ENCODE measurements around the gene FOXP1.
"Not testable (repeated sequence)": the region's sequence is repeated elsewhere in the genome, so short reads cannot be mapped to it uniquely, and the experiment has no call there.

The FOXP1 gene

DNA sequence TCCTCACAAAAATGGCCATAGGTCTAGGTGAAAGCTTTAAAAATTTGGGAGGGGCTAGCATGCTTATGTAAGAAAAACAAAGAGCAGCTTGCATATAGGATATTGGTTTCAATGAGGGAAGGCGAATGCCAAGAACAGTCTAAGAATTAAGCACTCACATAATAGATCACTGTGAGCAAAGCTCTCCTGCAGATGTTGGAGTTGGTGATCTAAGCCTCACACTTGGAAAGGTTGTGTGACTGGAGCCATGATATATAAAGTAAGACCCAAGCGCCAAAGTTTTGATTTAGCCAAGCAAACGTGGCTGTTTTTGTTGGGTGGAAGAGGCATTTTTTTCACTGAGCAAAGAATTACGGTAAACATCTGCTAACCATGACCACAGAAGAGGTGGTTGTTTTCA, 237.5 kb downstream of the FOXP1 start:
- no peak overlapping the region for H3K9ac ChIP-seq (ENCODE audit: low read depth, low read length)
- H3K27me3 ChIP-seq (ENCODE audit: control insufficient read depth, insufficient read depth, low read length), result no peaks in the 10 kb centered on the region
- no peaks in the 10 kb centered on the region for H3K36me3 ChIP-seq (ENCODE audit: control insufficient read depth, insufficient read depth, low read length)
- no peak overlapping the region for H3K4me3 ChIP-seq (ENCODE audit: low read depth, low read length)
- no peaks in the 10 kb centered on the region for H3K4me1 ChIP-seq (ENCODE audit: control insufficient read depth, insufficient read depth, low read length)
- H3K9me3 ChIP-seq (ENCODE audit: control insufficient read depth, insufficient read depth, low read length), result no peaks in the 10 kb centered on the region

DNA sequence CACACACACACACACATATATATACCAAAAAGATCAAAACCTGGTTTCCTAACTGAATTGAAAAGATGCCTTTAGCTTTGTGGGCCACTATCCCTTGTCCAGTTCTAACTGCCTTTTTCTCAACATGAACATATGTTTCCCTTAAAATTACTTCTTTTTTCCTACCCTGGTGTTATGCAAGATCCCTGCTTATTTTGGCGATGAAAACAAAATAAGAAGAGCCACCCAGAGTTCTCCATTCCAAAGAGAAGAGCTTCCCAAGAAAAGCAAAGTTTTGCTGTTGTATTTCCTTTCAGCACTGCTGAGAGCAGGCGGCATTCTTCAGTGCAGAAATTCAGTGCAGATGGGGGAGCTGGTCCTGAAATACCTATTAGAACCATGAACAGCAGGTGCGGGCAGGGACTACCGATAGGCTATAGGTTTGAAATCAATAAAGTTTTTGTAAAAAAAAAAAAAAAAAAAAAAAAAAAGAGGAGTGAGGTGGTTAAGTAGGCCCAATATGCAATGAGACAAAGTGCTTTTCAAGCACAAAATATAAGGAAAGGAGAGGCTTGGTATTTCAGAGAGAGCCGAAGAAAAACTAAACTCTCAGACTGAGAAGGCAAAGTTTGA, 238.0 kb downstream of the FOXP1 start:
- Histone ChIP-seq H3K4me1 (ENCODE audit: control insufficient read depth, insufficient read depth, low read length) (no peaks in the 10 kb centered on the region), H3K9ac (ENCODE audit: low read depth, low read length) (no peak overlapping the region), H3K36me3 (ENCODE audit: control insufficient read depth, insufficient read depth, low read length) (no peaks in the 10 kb centered on the region), H3K9me3 (ENCODE audit: control insufficient read depth, insufficient read depth, low read length) (no peaks in the 10 kb centered on the region), H3K4me3 (ENCODE audit: low read depth, low read length) (no peak overlapping the region), H3K27me3 (ENCODE audit: control insufficient read depth, insufficient read depth, low read length) (no peaks in the 10 kb centered on the region)

DNA sequence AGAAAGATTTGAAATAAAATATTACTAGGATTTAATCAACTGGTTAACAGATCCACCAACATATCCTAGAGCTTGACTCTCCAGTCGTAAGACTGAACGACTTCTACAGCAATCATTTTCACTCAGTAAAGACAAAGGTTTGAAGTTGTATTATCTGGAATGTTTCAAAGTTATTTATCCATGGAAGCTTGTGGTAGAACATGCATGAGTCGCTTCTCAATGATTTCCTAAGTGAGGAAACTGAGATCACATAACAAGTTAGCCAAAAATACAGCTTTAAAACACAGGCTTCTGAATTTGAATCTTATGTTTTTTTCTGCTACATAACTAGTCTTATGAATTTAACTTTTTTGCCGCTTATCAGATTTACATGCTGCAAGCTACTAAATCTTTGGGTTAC, 241.8 kb downstream of the FOXP1 start:
- Histone ChIP-seq H3K9ac (ENCODE audit: low read depth, low read length) (no peak overlapping the region), H3K4me1 (ENCODE audit: control insufficient read depth, insufficient read depth, low read length) (no peaks in the 10 kb centered on the region), H3K36me3 (ENCODE audit: control insufficient read depth, insufficient read depth, low read length) (no peaks in the 10 kb centered on the region), H3K4me3 (ENCODE audit: low read depth, low read length) (no peak overlapping the region), H3K9me3 (ENCODE audit: control insufficient read depth, insufficient read depth, low read length) (no peaks in the 10 kb centered on the region), H3K27me3 (ENCODE audit: control insufficient read depth, insufficient read depth, low read length) (no peaks in the 10 kb centered on the region)

DNA sequence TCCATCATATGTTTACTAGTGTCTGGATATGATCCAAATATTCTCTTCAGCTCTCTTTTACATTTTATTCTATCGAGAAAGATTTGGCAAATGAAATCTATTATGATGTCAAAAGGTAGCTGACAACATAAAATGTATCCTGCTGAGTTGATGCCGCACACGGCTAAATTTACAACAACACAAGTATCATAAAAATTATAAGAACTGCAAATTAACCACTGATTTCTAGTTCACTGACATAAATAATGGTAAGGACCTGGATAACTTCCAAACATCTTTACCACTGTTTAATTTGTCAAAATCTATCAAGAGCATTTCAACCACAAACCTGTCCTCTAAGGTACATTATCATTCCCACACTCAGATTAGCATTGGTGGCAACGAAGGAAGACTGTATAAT, 244.5 kb downstream of the FOXP1 start:
- Histone ChIP-seq H3K4me3 (ENCODE audit: low read depth, low read length) (no peak overlapping the region), H3K27me3 (ENCODE audit: control insufficient read depth, insufficient read depth, low read length) (no peaks in the 10 kb centered on the region), H3K9me3 (ENCODE audit: control insufficient read depth, insufficient read depth, low read length) (no peaks in the 10 kb centered on the region), H3K9ac (ENCODE audit: low read depth, low read length) (no peak overlapping the region), H3K36me3 (ENCODE audit: control insufficient read depth, insufficient read depth, low read length) (no peaks in the 10 kb centered on the region), H3K4me1 (ENCODE audit: control insufficient read depth, insufficient read depth, low read length) (no peaks in the 10 kb centered on the region)

- H3K4me1 ChIP-seq (ENCODE audit: control insufficient read depth, insufficient read depth, low read length), result no peaks in the 10 kb centered on the region
- H3K9ac ChIP-seq (ENCODE audit: low read depth, low read length), result no peak overlapping the region
- H3K27me3 ChIP-seq (ENCODE audit: control insufficient read depth, insufficient read depth, low read length), result no peaks in the 10 kb centered on the region
- no peaks in the 10 kb centered on the region for H3K36me3 ChIP-seq (ENCODE audit: control insufficient read depth, insufficient read depth, low read length)
- no peak overlapping the region for H3K4me3 ChIP-seq (ENCODE audit: low read depth, low read length)
- H3K9me3 ChIP-seq (ENCODE audit: control insufficient read depth, insufficient read depth, low read length), result no peaks in the 10 kb centered on the region
Measured at GRCh38 chr3:71332813-71333212, 250.7 kb downstream of the FOXP1 start.

DNA sequence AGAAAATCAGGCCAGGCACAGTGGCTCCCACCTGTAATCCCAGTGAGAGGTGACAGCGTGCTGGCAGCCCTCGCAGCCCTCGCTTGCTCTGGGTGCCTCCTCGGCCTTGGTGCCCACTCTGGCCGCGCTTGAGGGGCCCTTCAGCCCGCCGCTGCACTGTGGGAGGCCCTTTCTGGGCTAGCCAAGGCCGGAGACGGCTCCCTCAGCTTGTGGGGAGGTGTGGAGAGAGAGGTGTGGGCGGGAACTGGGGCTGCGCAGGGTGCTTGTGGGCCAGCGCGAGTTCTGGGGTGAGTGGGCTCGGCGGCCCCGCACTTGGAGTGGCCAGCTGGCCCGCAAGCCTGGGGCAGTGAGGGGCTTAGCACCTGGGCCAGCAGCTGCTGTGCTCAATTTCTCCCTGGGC, 252.6 kb downstream of the FOXP1 start:
- H3K9ac ChIP-seq (ENCODE audit: low read depth, low read length), result no peak overlapping the region
- H3K4me1 ChIP-seq (ENCODE audit: control insufficient read depth, insufficient read depth, low read length), result no peaks in the 10 kb centered on the region
- no peaks in the 10 kb centered on the region for H3K27me3 ChIP-seq (ENCODE audit: control insufficient read depth, insufficient read depth, low read length)
- H3K36me3 ChIP-seq (ENCODE audit: control insufficient read depth, insufficient read depth, low read length), result no peaks in the 10 kb centered on the region
- no peak overlapping the region for H3K4me3 ChIP-seq (ENCODE audit: low read depth, low read length)
- H3K9me3 ChIP-seq (ENCODE audit: control insufficient read depth, insufficient read depth, low read length), result no peaks in the 10 kb centered on the region

- no peak overlapping the region for H3K4me3 ChIP-seq (ENCODE audit: low read depth, low read length)
- no peak overlapping the region for H3K9ac ChIP-seq (ENCODE audit: low read depth, low read length)
- no peaks in the 10 kb centered on the region for H3K27me3 ChIP-seq (ENCODE audit: control insufficient read depth, insufficient read depth, low read length)
- no peaks in the 10 kb centered on the region for H3K9me3 ChIP-seq (ENCODE audit: control insufficient read depth, insufficient read depth, low read length)
- H3K36me3 ChIP-seq (ENCODE audit: control insufficient read depth, insufficient read depth, low read length), result no peaks in the 10 kb centered on the region
- H3K4me1 ChIP-seq (ENCODE audit: control insufficient read depth, insufficient read depth, low read length), result no peaks in the 10 kb centered on the region
Measured at GRCh38 chr3:71330505-71330904, 253.0 kb downstream of the FOXP1 start.

GRCh38 chr3:71329817-71330216, 253.7 kb downstream of the FOXP1 start:
- H3K9ac ChIP-seq (ENCODE audit: low read depth, low read length), result no peak overlapping the region
- no peaks in the 10 kb centered on the region for H3K27me3 ChIP-seq (ENCODE audit: control insufficient read depth, insufficient read depth, low read length)
- H3K36me3 ChIP-seq (ENCODE audit: control insufficient read depth, insufficient read depth, low read length), result no peaks in the 10 kb centered on the region
- no peaks in the 10 kb centered on the region for H3K4me1 ChIP-seq (ENCODE audit: control insufficient read depth, insufficient read depth, low read length)
- no peaks in the 10 kb centered on the region for H3K9me3 ChIP-seq (ENCODE audit: control insufficient read depth, insufficient read depth, low read length)
- no peak overlapping the region for H3K4me3 ChIP-seq (ENCODE audit: low read depth, low read length)

- no peaks in the 10 kb centered on the region for H3K9me3 ChIP-seq (ENCODE audit: control insufficient read depth, insufficient read depth, low read length)
- H3K4me1 ChIP-seq (ENCODE audit: control insufficient read depth, insufficient read depth, low read length), result no peaks in the 10 kb centered on the region
- H3K27me3 ChIP-seq (ENCODE audit: control insufficient read depth, insufficient read depth, low read length), result no peaks in the 10 kb centered on the region
Measured at GRCh38 chr3:71328926-71329325, 254.6 kb downstream of the FOXP1 start.

GRCh38 chr3:71327936-71328335, 255.6 kb downstream of the FOXP1 start:
- Histone ChIP-seq H3K9ac (ENCODE audit: low read depth, low read length) (no peak overlapping the region), H3K4me1 (ENCODE audit: control insufficient read depth, insufficient read depth, low read length) (no peaks in the 10 kb centered on the region), H3K27me3 (ENCODE audit: control insufficient read depth, insufficient read depth, low read length) (no peaks in the 10 kb centered on the region), H3K4me3 (ENCODE audit: low read depth, low read length) (no peak overlapping the region), H3K36me3 (ENCODE audit: control insufficient read depth, insufficient read depth, low read length) (no peaks in the 10 kb centered on the region), H3K9me3 (ENCODE audit: control insufficient read depth, insufficient read depth, low read length) (no peaks in the 10 kb centered on the region)

More at GRCh38 chr3:71328926-71329325, 254.6 kb downstream of the FOXP1 start:
- Histone ChIP-seq H3K36me3 (ENCODE audit: control insufficient read depth, insufficient read depth, low read length) (no peaks in the 10 kb centered on the region), H3K4me3 (ENCODE audit: low read depth, low read length) (no peak overlapping the region), H3K9ac (ENCODE audit: low read depth, low read length) (no peak overlapping the region)

GRCh38 chr3:71325715-71326114, 257.8 kb downstream of the FOXP1 start:
- no peaks in the 10 kb centered on the region for H3K4me1 ChIP-seq (ENCODE audit: control insufficient read depth, insufficient read depth, low read length)
- H3K36me3 ChIP-seq (ENCODE audit: control insufficient read depth, insufficient read depth, low read length), result no peaks in the 10 kb centered on the region
- no peak overlapping the region for H3K4me3 ChIP-seq (ENCODE audit: low read depth, low read length)
- H3K9me3 ChIP-seq (ENCODE audit: control insufficient read depth, insufficient read depth, low read length), result no peaks in the 10 kb centered on the region
- no peak overlapping the region for H3K9ac ChIP-seq (ENCODE audit: low read depth, low read length)
- no peaks in the 10 kb centered on the region for H3K27me3 ChIP-seq (ENCODE audit: control insufficient read depth, insufficient read depth, low read length)

- H3K9ac ChIP-seq (ENCODE audit: low read depth, low read length); H3K4me1 ChIP-seq (ENCODE audit: control insufficient read depth, insufficient read depth, low read length); H3K27me3 ChIP-seq (ENCODE audit: control insufficient read depth, insufficient read depth, low read length): not testable (repeated sequence)
Measured at GRCh38 chr3:71324224-71324623, 259.3 kb downstream of the FOXP1 start.

More at GRCh38 chr3:71324224-71324623, 259.3 kb downstream of the FOXP1 start:
- H3K36me3 ChIP-seq (ENCODE audit: control insufficient read depth, insufficient read depth, low read length); H3K9me3 ChIP-seq (ENCODE audit: control insufficient read depth, insufficient read depth, low read length); H3K4me3 ChIP-seq (ENCODE audit: low read depth, low read length): not testable (repeated sequence)

Data from iPS-15b (cell line).